K562 (cell line): ENCODE measurements around the gene MYL12B. TPM values are rescaled to one million over a fixed set of nuclear protein-coding genes. Genes with fewer than 3 reads are reported as not detected.

ENCODE experiments used
- CBFA2T3 ChIP-seq: fragments of 450-650 bp; IDR thresholded peaks from 2 replicates; pipeline ENCODE4 v1.6.1; 2017
- CBX2 ChIP-seq: fragments of 200-600 bp; sonication (generic); IDR thresholded peaks from one replicate; pipeline ENCODE4 v1.6.1; 2012; ENCODE audit warnings: mild to moderate bottlenecking, low read length, inconsistent platforms; ENCODE audit not compliant: insufficient read depth, poor library complexity, severe bottlenecking
- EZH2 ChIP-seq: IDR thresholded peaks from 2 replicates; pipeline ENCODE4 v1.6.1; 2012; ENCODE audit warnings: low read depth, mild to moderate bottlenecking, inconsistent platforms, low read length, borderline replicate concordance
- FOXJ3 ChIP-seq: sonication (generic); formaldehyde crosslinking; IDR thresholded peaks from 2 replicates; pipeline ENCODE4 v1.4.0; 2020; ENCODE audit warnings: mild to moderate bottlenecking, missing genetic modification reagents
- HNRNPK ChIP-seq: fragments of 200-400 bp; formaldehyde crosslinking; IDR thresholded peaks from one replicate; pipeline ENCODE4 v1.6.1; 2018; ENCODE audit warnings: mild to moderate bottlenecking, low read depth, low read length; ENCODE audit not compliant: poor library complexity, severe bottlenecking
- MBD2 ChIP-seq: sonication (generic); IDR thresholded peaks from 2 replicates; pipeline ENCODE4 v1.6.1; 2016; ENCODE audit warnings: low read depth, borderline replicate concordance
- MCM7 ChIP-seq, 2 experiments: fragments of 450-650 bp; IDR thresholded peaks; 2 replicates each; pipeline ENCODE4 v1.6.1; 2016 to 2018
- MECOM ChIP-seq: fragments of 250-450 bp; sonication (Bioruptor Pico); IDR thresholded peaks from 2 replicates; pipeline ENCODE4 v1.8.0; 2022; ENCODE audit warnings: inconsistent platforms
- MEF2D ChIP-seq: conservative IDR thresholded peaks from 2 replicates; pipeline ENCODE4 v1.6.1; 2016; ENCODE audit warnings: low read depth, missing genetic modification characterization, missing compliant biosample characterization
- NFIC ChIP-seq: fragments of 450-650 bp; IDR thresholded peaks from 2 replicates; pipeline ENCODE4 v1.6.1; 2017; ENCODE audit warnings: mild to moderate bottlenecking, inconsistent platforms
- POLR2A ChIP-seq: fragments of 450-650 bp; conservative IDR thresholded peaks from 2 replicates; pipeline ENCODE4 v1.6.1; 2016
- RBBP5 ChIP-seq: fragments of 200-600 bp; sonication (generic); IDR thresholded peaks from 2 replicates; pipeline ENCODE4 v1.6.1; 2012; ENCODE audit warnings: borderline replicate concordance, mild to moderate bottlenecking, low read length, control low read depth, inconsistent platforms; ENCODE audit not compliant: insufficient read depth, poor library complexity, severe bottlenecking
- SAP30 ChIP-seq: fragments of 200-600 bp; sonication (generic); IDR thresholded peaks from 2 replicates; pipeline ENCODE4 v1.6.1; 2012; ENCODE audit warnings: borderline replicate concordance, low read depth, mild to moderate bottlenecking, moderate library complexity, low read length, control low read depth, inconsistent platforms; ENCODE audit not compliant: insufficient read depth, poor library complexity, severe bottlenecking
- SMARCA4 ChIP-seq: fragments of 450-650 bp; IDR thresholded peaks from 2 replicates; pipeline ENCODE4 v1.6.1; 2016
- SRF ChIP-seq, 2 experiments: fragments of 250-450, 450-650 bp in 1 of 2; sonication (Bioruptor Pico) in 1 of 2; sonication (generic) in 1 of 2; formaldehyde crosslinking; IDR thresholded peaks; 2 replicates each; pipeline versions ENCODE4 v1.5.0 to v1.5.1; 2020 to 2022; ENCODE audit warnings: mild to moderate bottlenecking in 1 of 2, missing genetic modification reagents in 1 of 2
- TARDBP ChIP-seq: fragments of 450-650 bp; IDR thresholded peaks from 2 replicates; pipeline ENCODE4 v1.6.1; 2016
- TCF15 ChIP-seq: fragments of 250-450 bp; sonication (Bioruptor Pico); IDR thresholded peaks from 2 replicates; pipeline ENCODE4 v1.8.0; 2022; ENCODE audit warnings: moderate library complexity, mild to moderate bottlenecking, inconsistent platforms
- ZBTB17 ChIP-seq: fragments of 450-650 bp; formaldehyde crosslinking; IDR thresholded peaks from 2 replicates; pipeline ENCODE4 v1.4.0; 2020; ENCODE audit warnings: mild to moderate bottlenecking
- ZBTB9 ChIP-seq: fragments of 450-650 bp; formaldehyde crosslinking; IDR thresholded peaks from 2 replicates; pipeline ENCODE4 v1.4.0; 2020; ENCODE audit warnings: mild to moderate bottlenecking, moderate library complexity
- ZC3H11A ChIP-seq: IDR thresholded peaks from 2 replicates; pipeline ENCODE4 v1.6.1; 2012; ENCODE audit warnings: low read depth, low read length, improper control_type of control experiment
- ZNF354B ChIP-seq: fragments of 250-450 bp; sonication (Bioruptor Pico); IDR thresholded peaks from 2 replicates; pipeline ENCODE4 v1.4.0; 2020
- ZNF75A ChIP-seq: fragments of 450-650 bp; formaldehyde crosslinking; IDR thresholded peaks from 2 replicates; pipeline ENCODE4 v1.4.0; 2020; ENCODE audit warnings: mild to moderate bottlenecking
- polyA plus RNA-seq, 8 experiments: library from polyadenylated mRNA; depleted of rRNA in 4 of 8; stranded (reverse) in 5 of 8; unstranded in 3 of 8; fragments of >200 nt; fragmentation: Nextera tagmentation in 2 of 8; fragmentation: Illumina TruSeq in 1 of 8; extraction: Ambion mirVana in 2 of 8; extraction: Trizol in 1 of 8; gene quantifications; 2 replicates each; pipeline versions ENCODE4 v1.2.1 to v1.2.3, GENCODE V29; 2011 to 2014; ENCODE audit warnings: inconsistent platforms in 1 of 8, missing spikeins in 1 of 8
- total RNA-seq, 7 experiments: library from RNA; depleted of rRNA in 6 of 7; stranded (reverse); fragments of >200 nt in 6 of 7; fragmentation: Illumina TruSeq in 2 of 7; extraction: Trizol in 2 of 7; gene quantifications; 2 replicates each; pipeline versions ENCODE4 v1.2.1 to v1.2.3, GENCODE V29; 2011 to 2021; ENCODE audit warnings: low replicate concordance in 1 of 7
- TF ChIP-seq, protein P1 (sequence below): fragments of 450-650 bp; IDR thresholded peaks from 2 replicates; pipeline ENCODE4 v1.6.1; 2017; ENCODE audit warnings: antibody characterized with exemption, mild to moderate bottlenecking
- TF ChIP-seq, protein P2 (sequence below), 2 experiments: fragments of 250-450 bp in 1 of 2; fragments of 450-650 bp in 1 of 2; sonication (Bioruptor Pico) in 1 of 2; IDR thresholded peaks; 2 replicates each; pipeline versions ENCODE4 v1.6.1 to v1.8.0; 2016 to 2021; ENCODE audit warnings: mild to moderate bottlenecking in 2 of 2, moderate library complexity in 2 of 2, missing compliant biosample characterization in 1 of 2, missing genetic modification characterization in 1 of 2

The MYL12B gene
- total and polyA plus RNA-seq, 9 of the 15 experiments (the other 6 are each of a cell fraction or from before 2014, with no cell fraction given) = 220 to 995 (median 463) TPM

DNA sequence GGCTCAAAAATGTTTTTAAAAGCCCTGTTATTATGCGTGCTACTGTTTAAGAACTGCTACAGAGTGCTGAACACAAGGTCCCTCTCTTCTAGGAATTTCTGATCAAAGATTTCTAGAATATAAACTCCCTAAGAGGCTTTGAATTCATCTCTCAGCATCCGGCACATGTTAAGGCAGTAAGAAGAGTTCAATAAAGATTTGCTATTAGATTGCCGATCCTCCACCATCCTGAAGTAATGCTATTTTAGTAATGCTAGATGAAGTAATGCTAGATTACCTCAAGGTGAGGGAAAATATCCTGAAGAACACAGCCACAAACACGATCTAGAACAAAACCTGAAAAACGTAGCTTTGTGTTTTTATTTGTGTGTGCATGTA, 949 bp upstream of the MYL12B start (continued):
- TF ChIP-seq, protein P1, sequence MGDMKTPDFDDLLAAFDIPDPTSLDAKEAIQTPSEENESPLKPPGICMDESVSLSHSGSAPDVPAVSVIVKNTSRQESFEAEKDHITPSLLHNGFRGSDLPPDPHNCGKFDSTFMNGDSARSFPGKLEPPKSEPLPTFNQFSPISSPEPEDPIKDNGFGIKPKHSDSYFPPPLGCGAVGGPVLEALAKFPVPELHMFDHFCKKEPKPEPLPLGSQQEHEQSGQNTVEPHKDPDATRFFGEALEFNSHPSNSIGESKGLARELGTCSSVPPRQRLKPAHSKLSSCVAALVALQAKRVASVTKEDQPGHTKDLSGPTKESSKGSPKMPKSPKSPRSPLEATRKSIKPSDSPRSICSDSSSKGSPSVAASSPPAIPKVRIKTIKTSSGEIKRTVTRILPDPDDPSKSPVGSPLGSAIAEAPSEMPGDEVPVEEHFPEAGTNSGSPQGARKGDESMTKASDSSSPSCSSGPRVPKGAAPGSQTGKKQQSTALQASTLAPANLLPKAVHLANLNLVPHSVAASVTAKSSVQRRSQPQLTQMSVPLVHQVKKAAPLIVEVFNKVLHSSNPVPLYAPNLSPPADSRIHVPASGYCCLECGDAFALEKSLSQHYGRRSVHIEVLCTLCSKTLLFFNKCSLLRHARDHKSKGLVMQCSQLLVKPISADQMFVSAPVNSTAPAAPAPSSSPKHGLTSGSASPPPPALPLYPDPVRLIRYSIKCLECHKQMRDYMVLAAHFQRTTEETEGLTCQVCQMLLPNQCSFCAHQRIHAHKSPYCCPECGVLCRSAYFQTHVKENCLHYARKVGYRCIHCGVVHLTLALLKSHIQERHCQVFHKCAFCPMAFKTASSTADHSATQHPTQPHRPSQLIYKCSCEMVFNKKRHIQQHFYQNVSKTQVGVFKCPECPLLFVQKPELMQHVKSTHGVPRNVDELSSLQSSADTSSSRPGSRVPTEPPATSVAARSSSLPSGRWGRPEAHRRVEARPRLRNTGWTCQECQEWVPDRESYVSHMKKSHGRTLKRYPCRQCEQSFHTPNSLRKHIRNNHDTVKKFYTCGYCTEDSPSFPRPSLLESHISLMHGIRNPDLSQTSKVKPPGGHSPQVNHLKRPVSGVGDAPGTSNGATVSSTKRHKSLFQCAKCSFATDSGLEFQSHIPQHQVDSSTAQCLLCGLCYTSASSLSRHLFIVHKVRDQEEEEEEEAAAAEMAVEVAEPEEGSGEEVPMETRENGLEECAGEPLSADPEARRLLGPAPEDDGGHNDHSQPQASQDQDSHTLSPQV = 0 out of 2 replicates have a peak, but pooled peaks have one; percentile 62
- TF ChIP-seq ZNF75A (CRISPR knock-in tag) (no peak), RBBP5 (no peak), MECOM (CRISPR knock-in tag) (no peak), HNRNPK (no peak), TCF15 (CRISPR knock-in tag) (no peak), MBD2 (no peak), CBX2 (no peak), ZNF354B (no peak), ZC3H11A (no peak), CBFA2T3 (no peak), SAP30 (no peak), MCM7 (IDR thresholded peaks at IDR 0.05) (no peak), EZH2 (no peak), POLR2A (no peak), NFIC (no peak), TARDBP (no peak), SRF (CRISPR knock-in tag; IDR thresholded peaks at IDR 0.05) (no peak), MEF2D (tag) (0 out of 2 replicates have a peak, but pooled peaks have one; percentile 31), ZBTB17 (no peak), ZBTB9 (peak; percentile 17; the same call in 1 of the 2 replicates), FOXJ3 (no peak), SMARCA4 (no peak)
- TF ChIP-seq, protein P2, sequence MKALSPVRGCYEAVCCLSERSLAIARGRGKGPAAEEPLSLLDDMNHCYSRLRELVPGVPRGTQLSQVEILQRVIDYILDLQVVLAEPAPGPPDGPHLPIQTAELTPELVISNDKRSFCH (CRISPR knock-in tag; IDR thresholded peaks at IDR 0.05) = no peak
- TF ChIP-seq, protein P2 (tag; IDR thresholded peaks at IDR 0.05) = peak; percentile 24; the same call in 1 of the 2 replicates
